Neural progenitor cell (in vitro differentiated cells): ENCODE results near the gene ARHGAP5.

Experiments
- EZH2 ChIP-seq: fragments of 200-600 bp; sonication (generic); IDR thresholded peaks from 2 replicates; pipeline ENCODE4 v1.6.1; 2017; ENCODE audit warnings: antibody characterized with exemption, mild to moderate bottlenecking, moderate library complexity
- TF ChIP-seq, protein P1 (sequence below): fragments of 200-600 bp; sonication (generic); IDR thresholded peaks from 2 replicates; pipeline ENCODE4 v1.5.1; 2017; ENCODE audit warnings: antibody characterized with exemption, mild to moderate bottlenecking

DNA sequence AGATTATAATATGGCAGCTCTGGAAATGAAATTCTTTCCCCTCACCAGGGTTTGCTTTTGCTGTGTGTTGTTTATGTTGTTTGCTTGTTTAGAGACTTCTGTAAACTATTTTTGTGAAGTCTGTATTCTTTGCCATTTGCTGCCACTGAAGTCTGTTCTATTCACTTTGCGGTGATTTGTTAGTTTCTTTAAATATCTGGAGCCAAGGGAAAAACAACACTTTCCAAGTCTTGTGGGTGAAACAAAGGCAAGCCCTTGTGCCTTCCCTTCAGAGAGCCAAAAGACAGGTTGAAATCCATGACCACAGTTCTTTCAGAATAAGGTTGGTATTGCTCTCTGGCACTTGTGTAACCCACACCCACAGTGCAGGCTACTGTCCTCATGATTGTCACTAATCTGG, 65.2 kb downstream of the ARHGAP5 start:
- no peak for TF ChIP-seq EZH2
- TF ChIP-seq, protein P1, sequence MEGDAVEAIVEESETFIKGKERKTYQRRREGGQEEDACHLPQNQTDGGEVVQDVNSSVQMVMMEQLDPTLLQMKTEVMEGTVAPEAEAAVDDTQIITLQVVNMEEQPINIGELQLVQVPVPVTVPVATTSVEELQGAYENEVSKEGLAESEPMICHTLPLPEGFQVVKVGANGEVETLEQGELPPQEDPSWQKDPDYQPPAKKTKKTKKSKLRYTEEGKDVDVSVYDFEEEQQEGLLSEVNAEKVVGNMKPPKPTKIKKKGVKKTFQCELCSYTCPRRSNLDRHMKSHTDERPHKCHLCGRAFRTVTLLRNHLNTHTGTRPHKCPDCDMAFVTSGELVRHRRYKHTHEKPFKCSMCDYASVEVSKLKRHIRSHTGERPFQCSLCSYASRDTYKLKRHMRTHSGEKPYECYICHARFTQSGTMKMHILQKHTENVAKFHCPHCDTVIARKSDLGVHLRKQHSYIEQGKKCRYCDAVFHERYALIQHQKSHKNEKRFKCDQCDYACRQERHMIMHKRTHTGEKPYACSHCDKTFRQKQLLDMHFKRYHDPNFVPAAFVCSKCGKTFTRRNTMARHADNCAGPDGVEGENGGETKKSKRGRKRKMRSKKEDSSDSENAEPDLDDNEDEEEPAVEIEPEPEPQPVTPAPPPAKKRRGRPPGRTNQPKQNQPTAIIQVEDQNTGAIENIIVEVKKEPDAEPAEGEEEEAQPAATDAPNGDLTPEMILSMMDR = no peak
